Measurements from ENCODE around the gene PPP2R5E. TPM values are rescaled to one million over a fixed set of nuclear protein-coding genes. Genes with fewer than 3 reads are reported as not detected.

The PPP2R5E gene
- total RNA-seq, 2 donors from 2014 or later, result 17.3 to 18.7 TPM

DNA sequence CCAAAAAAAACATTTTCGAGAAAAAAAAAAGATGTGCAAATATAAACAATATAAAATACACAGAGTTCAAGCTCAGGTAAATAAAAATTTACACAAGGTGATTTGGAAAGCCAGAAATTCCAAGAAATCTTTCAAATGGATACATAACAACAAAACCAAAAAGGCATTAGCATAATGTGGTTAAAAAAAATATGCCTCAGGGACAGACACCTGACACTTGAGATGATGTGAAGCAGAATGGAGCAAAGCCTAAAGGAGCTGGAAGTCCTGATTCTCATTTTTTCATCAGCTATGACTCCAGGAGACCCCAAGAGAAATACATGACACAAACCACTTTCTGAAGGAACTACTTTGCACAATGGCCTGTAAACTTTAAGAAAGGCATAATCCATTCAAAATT, 98.6 kb downstream of the PPP2R5E start:
- H3K27me3 ChIP-seq, result no peaks in the 10 kb centered on the region
- no peaks in the 10 kb centered on the region for H3K9me3 ChIP-seq
- no peaks in the 10 kb centered on the region for H3K36me3 ChIP-seq
- TF ChIP-seq, protein P1, sequence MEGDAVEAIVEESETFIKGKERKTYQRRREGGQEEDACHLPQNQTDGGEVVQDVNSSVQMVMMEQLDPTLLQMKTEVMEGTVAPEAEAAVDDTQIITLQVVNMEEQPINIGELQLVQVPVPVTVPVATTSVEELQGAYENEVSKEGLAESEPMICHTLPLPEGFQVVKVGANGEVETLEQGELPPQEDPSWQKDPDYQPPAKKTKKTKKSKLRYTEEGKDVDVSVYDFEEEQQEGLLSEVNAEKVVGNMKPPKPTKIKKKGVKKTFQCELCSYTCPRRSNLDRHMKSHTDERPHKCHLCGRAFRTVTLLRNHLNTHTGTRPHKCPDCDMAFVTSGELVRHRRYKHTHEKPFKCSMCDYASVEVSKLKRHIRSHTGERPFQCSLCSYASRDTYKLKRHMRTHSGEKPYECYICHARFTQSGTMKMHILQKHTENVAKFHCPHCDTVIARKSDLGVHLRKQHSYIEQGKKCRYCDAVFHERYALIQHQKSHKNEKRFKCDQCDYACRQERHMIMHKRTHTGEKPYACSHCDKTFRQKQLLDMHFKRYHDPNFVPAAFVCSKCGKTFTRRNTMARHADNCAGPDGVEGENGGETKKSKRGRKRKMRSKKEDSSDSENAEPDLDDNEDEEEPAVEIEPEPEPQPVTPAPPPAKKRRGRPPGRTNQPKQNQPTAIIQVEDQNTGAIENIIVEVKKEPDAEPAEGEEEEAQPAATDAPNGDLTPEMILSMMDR (IDR thresholded peaks at IDR 0.05), result no peak
- no peak overlapping the region for H3K4me3 ChIP-seq
- no peak for DNase-seq (ENCODE audit: low spot score)
- H3K4me1 ChIP-seq, result peaks cover 0 to 12% of the 10 kb centered on the region in 2 donors
- H3K27ac ChIP-seq, result no peak overlapping the region

GRCh38 chr14:63443988-63444387, 99.2 kb downstream of the PPP2R5E start:
- H3K4me3 ChIP-seq, result no peak overlapping the region
- no peak overlapping the region for H3K27ac ChIP-seq
- TF ChIP-seq, protein P1 (IDR thresholded peaks at IDR 0.05), result no peak

GRCh38 chr14:63443361-63443760, 99.8 kb downstream of the PPP2R5E start:
- no peak overlapping the region for H3K4me3 ChIP-seq
- no peaks in the 10 kb centered on the region for H3K9me3 ChIP-seq
- H3K36me3 ChIP-seq, result no peaks in the 10 kb centered on the region
- DNase-seq (ENCODE audit: low spot score), result no peak
- H3K4me1 ChIP-seq, result peaks cover 0 to 22% of the 10 kb centered on the region in 2 donors
- TF ChIP-seq, protein P1 (IDR thresholded peaks at IDR 0.05), result no peak
- H3K27ac ChIP-seq, result no peak overlapping the region
- no peaks in the 10 kb centered on the region for H3K27me3 ChIP-seq

More at GRCh38 chr14:63443988-63444387, 99.2 kb downstream of the PPP2R5E start:
- no peak for DNase-seq (ENCODE audit: low spot score)
- H3K36me3 ChIP-seq, result no peaks in the 10 kb centered on the region
- peaks cover 0 to 16% of the 10 kb centered on the region in 2 donors for H3K4me1 ChIP-seq
- H3K27me3 ChIP-seq, result no peaks in the 10 kb centered on the region
- H3K9me3 ChIP-seq, result no peaks in the 10 kb centered on the region

DNA sequence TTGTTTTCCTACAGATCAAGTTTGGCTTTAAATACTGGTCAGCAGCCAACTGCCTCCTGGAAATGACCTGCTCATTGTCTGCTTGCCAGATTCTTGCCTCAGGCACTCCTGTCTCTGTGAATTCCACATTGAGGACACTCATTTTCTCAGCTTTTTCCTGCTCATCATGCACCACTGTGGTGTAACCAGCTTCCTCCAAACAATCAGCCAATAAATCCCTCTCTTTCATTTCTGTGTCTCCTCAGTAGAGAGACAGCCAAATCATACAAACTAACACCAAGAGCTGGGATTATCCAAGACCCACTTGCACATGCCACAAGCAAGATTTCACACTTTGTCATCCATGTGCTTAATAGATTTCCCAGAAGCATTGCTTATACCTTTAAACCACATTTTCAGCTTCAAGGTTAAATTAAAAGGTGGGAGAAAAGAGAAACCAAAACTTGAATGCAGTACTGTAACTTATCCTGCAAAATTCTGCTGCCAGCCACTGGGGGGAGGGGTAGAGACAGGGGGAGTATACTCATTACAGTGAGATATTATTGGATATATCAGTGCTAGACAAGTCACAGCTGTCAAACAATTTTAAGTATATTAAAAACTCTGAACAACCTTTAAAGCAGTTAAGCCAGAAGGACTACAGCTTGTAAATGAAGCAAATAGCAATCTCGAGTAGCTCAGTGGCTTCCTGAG, 105.0 kb downstream of the PPP2R5E start:
- peak overlapping the region in 1 of 2 donors; percentile 28 for H3K4me3 ChIP-seq
- DNase-seq (ENCODE audit: low spot score), result peak; percentile 77
- H3K27ac ChIP-seq, result peak overlapping the region; percentile 52 to 76
- H3K4me1 ChIP-seq, result peaks cover 0 to 52% of the 10 kb centered on the region in 2 donors
- no peaks in the 10 kb centered on the region for H3K36me3 ChIP-seq
- TF ChIP-seq, protein P1 (IDR thresholded peaks at IDR 0.05), result peak in 1 of 2 donors; percentile 43
- no peaks in the 10 kb centered on the region for H3K9me3 ChIP-seq
- H3K27me3 ChIP-seq, result no peaks in the 10 kb centered on the region

DNA sequence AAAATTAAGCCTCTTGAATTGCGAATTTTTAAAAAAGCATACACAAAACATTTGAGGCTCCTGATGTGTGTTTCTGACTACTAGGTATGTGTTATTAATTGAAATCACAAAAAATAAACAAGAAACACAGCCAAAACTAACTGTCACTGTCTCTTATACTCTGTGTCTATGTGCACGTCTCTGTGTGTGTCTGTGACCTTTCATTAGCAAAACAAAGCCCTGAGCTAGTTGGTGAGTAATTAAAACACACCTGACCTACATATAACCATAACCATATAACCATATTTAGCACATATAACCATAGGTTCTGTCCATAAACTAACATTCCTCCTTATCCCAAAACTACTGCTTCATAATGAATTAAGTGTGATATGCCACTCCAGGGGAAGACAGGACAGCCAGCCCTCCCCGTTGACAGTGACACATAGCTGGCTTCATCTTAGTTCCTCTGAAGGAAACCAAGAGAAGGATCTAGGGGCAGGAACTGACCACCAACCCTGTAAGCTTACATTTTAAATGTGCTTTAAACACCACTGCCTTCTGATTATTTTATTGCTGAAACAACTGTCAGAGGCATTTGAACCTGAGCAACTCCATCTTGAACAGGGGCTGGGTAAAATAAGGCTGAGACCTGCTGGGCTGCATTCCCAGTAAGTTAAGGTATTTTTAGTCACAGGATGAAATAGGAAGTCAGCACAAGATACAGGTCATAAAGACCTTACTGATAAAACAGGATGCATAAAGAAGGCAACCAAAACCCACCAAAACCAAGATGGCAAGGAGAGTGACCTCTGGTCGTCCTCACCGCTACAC, 106.7 kb downstream of the PPP2R5E start:
- Histone ChIP-seq H3K9me3 (no peaks in the 10 kb centered on the region), H3K4me1 (peaks cover 0 to 52% of the 10 kb centered on the region in 2 donors), H3K27me3 (no peaks in the 10 kb centered on the region), H3K27ac (peak overlapping the region; percentile 66 to 76), H3K36me3 (no peaks in the 10 kb centered on the region), H3K4me3 (no peak overlapping the region)
- TF ChIP-seq, protein P1 (IDR thresholded peaks at IDR 0.05), result no peak
- DNase-seq (ENCODE audit: low spot score), result no peak
